Measurements from ENCODE around the gene PLEKHG1.

Gene PLEKHG1

DNA sequence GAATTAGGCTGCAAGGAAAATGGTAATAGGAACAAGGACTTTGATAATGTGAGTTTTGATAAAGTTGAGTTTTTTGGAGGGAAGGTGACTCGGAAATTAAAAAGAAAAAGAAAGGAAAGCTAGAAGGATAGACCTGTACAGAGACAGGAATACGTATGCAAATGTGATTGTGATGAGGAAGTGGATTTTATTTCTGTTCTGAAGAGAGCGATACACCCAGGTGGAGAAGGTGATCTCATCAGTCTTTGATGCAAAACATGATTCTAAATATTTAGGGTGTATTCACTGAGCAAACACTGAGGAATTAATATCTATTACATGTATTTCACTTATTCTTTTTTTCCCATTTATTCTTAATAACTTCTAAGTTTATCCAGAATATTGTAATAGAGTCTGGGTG is 9.2 kb upstream of the PLEKHG1 start:
- DNase-seq: no peak

DNA sequence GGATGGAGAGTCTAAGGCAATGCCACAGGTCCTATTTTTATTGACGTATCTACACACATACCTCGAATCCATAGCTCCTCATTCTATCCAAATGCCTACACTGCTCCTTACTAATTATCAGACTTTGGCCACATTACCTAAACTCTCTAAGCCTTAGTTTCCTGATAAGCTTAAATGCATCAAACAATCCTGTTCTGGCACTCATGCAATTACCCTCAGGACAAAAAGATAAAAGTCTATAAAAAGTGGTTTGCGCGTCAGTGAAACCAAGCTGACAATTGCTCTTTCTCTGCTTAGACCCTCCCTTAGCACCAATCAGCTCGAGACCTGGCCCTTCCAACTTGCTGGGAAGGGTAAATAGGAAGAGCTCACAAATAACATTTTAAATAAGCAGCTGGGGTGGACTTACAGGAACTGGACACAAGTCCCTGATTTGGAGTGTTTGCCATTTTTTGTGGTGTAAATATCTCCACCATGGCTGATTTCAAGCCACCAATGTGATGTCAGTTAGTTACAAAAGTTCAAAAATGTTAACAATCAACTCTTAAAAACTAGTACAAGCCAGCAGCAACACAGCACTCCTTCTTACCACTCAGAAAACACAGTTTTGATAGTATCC is 7.2 kb upstream of the PLEKHG1 start:
- no peak for DNase-seq

DNA sequence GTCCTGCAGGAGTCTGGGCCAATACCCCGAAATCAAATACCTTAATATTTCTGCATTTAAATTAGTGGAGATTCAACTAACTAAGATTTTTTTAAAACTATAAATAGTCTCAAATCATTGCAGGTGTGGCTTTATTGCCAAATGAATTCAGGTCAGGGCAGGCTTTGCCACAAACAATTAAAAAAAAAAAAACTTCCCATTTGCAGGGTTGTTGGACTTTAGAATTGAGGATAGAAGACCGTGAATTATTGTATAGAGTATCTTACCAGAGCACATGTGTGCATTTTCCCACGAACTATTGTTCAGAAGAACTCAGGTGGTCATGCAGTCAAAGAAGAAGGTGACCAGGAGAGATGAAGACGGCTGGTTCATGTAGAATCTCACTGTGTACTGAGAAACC is 6.6 kb upstream of the PLEKHG1 start:
- DNase-seq: no peak

DNA sequence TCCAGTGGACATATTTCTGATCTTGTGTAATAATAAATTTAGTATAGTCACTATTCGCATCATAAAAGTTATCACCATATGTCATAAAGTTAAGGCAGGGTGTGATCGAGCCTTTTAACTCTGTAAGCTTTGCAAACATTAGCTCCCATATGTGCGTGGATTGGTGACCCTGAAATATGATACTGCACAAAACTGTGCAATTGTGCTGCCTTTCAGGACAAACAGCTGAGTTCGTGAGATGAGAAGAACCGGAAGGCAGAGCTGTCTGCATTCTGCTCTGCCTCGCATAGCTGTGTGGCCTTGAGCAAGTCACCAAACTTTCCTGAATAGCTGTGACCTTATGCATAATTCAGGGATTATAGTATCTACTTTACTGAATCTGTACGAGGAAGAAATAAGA is 3.2 kb upstream of the PLEKHG1 start:
- no peak for DNase-seq

DNA sequence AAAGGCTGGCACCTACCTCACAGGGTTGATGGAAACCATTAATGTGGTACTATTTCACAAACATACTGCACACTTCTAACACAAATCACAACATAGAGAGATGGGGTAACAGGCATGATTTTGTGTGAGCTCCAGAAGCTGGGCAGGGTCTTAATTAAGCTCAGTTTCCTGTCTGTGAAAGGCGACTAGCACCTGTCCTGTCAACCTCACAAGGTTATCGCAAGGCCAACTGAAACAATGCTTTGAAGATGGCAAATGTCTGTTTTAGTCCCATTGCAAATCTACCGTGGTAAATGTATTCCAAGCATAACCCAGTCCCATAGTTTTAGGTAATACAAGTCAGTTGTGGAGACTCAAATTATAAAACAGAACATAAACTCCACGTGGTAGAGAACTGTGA is 1.3 kb upstream of the PLEKHG1 start:
- DNase-seq: no peak

DNA sequence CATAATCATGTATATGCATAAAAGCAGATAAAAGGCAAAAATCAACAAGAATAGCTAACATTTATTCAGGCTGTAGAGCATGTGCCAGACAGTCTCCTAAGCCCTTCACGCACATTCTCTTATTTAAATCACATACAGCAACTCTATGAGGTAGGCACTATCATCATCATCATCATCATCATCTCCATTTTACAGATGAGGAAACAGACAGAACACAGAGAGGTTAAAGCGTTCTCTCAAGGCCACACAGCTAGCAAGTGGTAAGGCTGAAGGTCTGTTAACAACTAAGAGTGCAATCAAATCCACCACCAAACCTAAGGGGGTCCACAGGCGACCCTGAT is 857 bp upstream of the PLEKHG1 start:
- no peak for DNase-seq

DNA sequence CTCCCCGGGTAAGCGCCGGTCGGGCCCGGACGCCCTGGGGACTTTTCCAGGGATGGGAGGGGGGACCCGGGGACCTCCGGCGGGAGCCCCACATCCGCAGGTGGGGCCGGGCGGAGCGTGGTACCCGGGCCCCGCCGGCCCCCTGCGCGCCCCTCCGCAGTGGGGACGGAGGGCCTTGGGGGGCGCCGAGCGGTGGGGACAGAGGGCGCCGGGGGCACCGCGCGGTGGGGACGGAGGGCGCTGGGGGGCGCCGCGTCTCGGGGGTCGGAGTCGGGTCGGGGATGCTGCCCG is 270 bp downstream of the PLEKHG1 start:
- no peak for DNase-seq

DNA sequence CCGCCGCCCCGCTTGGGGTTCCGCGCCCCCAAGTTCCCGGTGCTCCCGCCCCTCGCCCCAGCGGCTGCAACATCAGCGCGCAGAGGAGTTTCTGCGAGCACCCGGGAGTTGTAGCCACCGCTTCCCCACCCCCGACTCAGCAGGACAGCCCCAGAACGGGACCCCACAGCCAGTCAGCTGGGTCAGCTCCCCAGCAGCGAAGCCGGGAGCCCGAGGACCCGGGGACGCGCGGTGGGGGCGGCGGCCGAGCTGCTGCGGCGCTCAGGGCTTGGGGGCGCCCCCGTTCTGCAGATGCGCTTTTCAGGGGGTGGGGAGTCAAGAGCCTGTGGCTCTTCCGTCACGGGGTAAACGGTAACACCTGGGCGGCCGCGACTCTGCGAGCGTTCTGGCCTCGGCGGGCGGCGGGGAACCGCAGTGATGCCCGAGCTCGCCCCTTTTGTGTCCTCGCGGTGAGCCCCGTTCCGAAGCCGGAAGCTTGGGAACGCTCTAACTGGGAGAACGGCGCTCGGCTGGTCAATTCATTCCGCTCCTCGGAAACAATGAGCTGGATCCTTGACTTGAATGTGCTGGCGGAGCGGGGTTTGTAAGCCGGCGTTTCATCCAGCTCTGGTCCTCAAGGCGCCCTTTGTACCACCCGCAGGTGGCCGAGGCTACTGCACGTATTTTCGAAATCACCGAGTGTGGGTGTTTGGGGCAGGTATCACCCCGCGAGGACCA is 774 bp downstream of the PLEKHG1 start:
- DNase-seq: no peak

DNA sequence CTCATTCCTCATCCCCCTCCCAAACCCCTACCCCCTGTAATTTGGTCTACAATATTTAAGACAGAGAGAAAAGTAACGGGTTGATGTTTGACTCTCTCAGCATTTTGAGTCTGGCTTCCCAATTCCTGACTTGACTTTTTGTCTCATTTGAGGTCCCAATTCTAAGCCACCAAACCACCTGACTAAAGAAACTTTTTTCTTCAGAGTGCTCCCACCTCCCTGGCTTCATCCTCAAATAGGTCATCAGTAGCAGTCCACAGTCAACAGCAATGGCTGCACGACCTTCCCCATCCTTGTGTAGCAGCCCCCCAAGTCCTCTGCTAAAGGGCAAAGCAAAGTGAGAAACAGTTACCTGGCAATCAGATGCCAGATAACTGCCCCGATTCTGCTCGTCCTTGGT is 1.8 kb downstream of the PLEKHG1 start:
- no peak for DNase-seq

DNA sequence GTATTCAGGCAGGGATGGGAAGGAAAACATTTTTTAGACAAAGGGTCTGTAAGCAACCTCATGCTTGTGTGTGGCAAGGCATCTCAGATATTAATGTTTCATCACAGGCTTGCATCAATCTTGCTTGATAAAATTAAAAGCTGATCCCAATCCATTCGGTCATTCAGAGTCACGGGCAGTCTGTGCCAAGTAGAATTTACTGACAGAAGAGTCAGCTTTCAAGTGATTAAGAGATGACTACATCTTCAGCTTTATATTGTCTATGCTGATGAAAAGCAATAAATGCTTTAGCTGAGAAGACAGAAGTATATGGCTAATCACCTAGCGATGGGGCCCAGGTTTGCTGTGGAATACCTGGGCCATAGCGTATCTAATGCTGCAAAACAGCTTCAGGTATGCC is 3.5 kb downstream of the PLEKHG1 start:
- DNase-seq: no peak

DNA sequence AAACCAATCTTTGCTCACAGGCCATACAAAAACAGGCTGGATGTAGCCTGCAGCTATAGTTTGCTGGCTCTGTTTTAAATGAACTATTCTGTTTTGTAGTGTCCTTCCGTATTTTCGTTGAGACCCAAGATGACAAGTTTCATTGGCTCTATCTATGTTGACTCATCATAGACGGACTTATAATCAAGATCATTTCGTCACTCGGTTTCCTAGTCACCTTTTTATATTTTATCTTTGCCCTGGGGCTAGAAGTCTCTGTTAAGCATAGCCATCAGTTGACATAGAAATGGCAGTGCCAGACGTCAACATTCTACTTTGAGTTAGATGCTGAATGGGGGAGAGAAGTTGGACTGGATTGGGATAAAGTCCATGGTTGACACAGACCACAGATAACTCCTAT is 4.8 kb downstream of the PLEKHG1 start:
- DNase-seq: no peak

DNA sequence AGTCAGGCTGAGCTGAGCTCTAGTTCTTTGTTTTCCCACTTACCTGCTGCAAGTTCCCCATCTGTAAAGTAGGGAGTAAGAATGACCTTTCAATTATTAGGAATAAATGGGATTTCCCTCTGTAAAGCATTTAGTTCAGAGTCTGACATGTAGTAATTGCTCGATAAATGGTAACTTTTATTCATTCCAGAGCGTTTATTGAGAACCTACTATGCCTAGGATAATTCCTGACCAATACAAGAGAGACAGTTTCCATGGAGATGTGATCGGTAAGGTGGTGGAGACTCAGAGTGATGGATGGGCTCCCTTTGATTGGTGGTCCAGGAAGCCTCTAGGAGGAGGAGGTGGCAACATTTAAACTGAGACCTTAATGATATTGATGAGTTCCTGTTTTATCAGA is 5.6 kb downstream of the PLEKHG1 start:
- DNase-seq: no peak

DNA sequence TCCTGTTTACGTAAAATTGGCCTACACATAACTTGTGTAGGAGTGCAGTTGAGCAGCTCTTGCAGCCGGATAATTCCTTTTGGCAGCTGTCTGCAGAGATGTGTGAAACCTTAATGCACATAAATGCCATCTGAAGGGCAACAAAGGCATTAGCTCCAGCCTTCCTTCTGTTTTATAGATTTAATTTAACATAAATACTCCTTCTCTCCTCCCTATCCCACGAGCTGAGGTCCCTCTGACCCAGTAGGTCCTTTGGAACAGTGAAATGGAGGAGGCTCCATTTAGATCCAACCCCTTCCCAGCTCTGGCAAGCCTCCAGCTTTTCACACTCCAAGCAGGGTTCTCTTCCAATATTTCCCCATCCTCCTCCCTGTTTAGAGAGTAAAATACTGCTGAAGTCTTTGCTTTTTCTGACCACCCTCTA is 6.5 kb downstream of the PLEKHG1 start:
- no peak for DNase-seq

DNA sequence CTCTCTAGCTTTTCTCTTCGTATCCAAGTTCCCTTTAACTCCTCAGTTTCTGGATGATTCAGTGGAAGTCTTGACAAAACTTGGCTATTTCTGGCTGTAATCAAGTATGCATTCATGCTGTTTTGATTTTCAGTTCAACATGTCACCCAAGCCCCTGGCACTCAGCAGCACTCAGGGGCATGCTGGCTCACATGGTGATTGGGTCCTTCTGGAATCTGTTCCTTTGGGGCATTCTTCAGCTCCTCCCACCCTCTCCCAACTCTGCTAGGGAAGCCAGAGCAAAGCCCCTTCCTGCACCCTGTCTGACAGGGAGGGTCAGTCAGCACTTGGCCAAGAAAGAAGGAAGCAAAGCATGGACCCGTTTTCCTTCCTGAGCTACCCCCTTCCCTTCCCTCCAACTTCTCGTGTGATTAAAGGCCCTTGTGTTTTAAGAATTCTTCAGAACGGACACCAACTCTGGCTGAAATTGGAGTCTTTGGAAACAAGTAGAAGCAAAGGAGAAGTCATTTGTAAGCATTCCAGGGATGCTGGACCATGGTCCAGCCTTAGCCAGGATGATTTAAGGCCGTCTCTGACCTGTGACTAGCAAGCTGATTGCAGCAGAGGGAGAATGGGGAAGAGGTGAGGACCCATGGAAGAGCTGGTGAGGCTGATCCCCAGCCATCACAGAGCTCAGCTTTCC is 7.1 kb downstream of the PLEKHG1 start:
- no peak for DNase-seq

DNA sequence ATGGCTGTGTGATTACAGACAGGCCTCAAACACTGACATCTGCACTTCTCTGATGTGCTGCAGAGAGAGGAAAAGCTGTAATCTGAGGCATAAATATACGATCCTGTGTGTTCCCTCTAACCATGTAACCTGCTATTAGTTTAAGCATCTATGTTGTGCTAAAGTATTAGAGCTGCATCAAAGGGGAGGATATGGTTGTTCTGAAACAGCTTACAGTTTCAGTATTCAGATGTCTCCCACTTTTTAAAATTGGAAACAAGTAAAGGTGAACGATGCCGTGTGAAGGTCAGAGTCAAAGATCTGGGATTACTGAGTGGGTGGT is 7.6 kb downstream of the PLEKHG1 start:
- no peak for DNase-seq

DNA sequence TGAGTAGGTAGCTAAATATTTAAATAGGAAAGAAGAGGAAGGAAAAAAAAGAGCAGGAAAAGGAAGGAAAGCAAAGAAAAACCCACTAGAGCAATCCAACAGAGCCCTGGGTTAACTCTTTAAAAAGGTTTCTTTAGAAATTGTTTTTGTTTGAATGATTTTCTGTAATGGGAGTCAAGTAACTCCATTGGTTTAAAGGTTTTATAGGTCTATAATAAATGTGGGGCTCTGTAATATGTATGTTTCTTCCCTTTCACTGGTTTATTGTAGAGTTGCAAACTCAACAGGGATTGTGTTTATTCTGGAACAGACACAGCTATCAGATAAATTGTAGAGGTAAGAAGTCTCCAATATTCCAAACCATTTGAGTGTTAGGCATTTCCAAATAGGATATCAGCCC is 10.9 kb downstream of the PLEKHG1 start:
- no peak for DNase-seq

DNA sequence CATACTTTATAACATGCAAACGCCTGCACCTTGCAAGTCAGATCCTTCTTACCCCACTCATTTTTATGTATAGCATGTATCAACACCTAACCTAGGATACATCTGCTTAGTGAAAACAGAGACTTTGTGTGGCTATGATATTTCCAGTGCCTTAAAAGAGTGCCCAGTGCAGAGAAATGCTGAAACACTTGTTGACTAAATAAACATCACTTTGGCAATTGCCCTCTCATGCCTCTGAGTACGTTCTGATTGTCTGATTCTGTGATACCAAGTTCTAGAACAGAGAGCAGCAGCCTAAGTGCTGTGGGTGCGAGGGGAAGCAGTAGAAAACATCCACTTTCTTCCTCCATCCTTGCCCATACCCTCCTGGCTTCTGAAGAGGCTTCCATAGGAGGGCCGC is 13.6 kb downstream of the PLEKHG1 start:
- no peak for DNase-seq

DNA sequence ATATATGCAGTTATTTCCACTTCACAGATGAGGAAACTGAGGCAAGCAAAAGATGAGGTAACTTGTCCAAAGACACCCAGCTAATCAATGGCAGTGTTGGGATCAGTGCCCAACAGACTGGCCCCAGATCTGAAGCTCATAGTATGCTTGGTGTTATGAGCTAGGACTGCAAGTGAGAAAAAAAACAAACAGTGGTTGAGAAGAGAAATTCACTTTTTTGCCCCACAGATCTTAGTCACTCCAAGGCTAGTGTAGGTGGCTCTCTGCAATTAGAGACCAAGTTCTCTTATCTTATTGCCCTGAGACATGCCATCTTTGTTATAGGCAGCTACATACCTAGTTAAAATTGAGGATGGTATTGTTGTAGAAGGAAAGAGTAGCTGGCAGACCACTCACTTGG is 16.3 kb downstream of the PLEKHG1 start:
- no peak for DNase-seq

DNA sequence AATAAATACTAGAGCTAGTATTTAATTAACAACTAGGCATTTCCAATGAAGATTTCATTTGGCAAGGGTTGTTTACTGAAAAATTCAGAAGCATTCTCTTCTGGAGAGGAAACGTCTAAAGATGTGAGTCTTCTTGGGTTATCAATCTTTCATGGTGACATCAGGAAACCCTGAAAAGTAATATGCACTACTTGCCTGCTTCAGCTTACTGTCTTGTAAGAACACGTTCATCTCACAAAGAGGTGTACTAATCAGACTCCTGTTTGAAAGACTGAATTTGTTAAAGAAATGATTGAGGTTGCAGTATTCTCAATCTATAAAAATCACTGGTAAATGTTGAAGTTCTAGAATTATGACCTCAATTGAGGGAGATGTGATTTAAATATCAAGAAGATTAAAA is 16.9 kb downstream of the PLEKHG1 start:
- DNase-seq: no peak

DNA sequence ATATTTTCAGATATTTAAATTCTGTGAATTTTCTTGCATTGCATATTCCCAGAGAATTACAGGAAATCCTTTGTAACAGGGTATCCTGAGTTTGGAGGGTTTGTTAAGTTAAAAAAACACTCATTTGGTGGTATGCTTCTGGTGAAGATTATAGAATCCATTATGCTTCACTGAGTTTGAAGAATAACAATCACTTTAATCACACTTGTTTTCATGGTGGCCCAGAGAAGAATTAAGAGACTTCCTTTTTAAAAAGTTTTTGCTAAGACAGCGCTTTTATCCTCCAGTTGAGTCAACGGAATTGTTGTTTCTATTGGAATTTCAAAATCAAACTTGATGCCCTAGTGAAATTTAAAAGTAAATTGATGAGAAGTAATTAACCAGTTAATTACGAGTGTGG is 17.4 kb downstream of the PLEKHG1 start:
- DNase-seq: no peak

DNA sequence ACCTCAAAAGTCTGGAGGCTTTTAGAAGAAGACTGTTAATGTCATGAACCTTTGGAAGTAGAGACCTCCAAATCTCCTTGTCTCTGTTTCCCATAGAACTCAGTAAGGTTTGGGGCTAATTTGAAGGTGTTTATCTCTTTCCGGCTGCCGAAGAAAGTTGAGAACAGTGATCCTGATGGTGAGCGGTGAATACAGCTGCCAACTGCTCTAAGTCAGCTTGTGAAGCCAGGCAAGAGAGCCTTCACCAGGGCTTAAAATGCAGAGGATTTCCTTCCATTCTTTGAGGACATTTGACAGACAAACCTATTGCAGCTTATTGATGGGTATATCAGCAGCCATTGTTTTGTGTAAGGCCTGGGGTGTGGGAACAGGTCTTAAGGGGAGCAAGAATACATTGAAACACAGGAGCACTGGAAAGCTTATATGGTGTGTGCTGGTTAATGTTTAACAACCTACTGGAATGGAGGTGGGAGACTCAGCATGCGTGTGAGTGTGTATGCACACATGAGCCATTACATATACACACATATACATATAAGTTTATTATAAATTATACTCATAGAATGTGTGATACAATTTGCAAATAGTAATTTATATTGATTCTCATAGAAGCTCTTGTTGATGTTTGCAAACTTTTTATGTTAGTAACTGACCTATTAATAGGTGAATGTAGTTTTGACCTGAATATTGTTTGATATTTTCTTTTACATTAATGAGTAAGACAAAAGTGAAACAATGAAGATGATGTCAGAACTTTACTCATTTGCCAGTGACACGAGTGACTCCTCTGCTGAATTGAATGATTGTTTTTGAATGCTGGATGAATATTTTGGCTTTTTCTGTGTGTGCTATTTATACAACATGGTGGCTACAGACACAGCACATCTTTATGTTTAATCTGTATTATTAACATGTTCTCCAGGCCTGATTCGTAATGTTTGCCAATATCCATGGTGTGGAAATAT is 18.1 kb downstream of the PLEKHG1 start:
- no peak for DNase-seq

DNA sequence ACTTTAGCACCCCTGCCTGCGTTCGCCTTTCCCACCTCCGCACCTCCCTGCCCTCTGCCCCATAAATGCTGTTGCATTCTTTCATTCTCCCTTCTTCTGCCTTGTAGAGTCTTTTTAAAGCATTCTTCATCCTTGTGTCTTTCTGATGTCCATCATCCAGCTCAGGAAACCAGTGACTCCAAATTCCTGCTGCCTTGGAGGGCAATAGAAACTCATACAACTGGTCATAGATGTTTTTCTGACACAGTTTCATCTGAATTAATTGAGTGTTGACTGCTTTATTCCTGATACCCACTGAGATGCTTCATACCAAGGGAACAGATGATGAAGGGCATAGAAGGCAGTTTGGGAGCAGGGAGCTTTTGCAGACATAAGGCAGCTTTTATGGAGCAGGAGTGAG is 19.6 kb downstream of the PLEKHG1 start:
- no peak for DNase-seq

DNA sequence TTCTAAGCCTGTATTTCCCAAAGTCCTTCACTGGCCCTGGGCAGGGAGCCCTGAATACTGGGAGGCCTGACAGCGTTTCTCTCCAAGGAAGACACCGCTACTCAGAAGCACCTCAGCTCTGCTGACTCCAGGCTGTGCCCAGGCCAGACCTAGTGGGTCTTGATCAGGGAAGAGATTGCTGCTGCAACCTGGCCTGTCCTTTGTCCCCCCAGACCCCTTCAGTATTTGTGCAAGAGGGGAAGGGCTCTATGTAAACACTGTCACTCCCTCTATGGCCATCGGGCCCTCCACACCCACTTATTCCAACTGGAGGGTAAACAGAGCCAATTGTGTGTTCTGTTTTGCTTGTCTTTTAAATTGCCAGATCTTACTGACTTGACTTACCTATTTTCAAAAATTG is 20.6 kb downstream of the PLEKHG1 start:
- no peak for DNase-seq

DNA sequence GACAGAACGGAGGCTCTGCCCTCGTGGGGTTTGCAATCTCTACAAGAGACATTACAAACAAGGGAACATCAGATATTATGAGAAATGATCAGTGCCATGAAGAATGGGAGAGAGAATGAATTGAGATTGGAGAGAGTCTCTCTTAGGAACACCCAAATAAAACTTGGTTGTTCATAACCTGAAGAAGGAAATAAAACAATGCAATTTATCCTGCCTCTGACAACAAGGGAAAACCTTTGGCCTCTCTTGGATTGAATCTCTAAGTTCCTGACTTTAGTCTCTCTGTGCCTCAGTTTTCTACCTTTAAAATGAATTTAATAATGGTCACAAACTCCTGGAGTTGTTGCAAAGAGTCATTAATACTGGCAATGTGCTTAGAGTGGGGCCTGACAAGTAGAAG is 21.1 kb downstream of the PLEKHG1 start:
- no peak for DNase-seq
